Esophagus (tissue), 2 donors: ENCODE measurements around the gene RAD18. TPM values are rescaled to one million over a fixed set of nuclear protein-coding genes. Genes with fewer than 3 reads are reported as not detected.

Experiments used
- H3K27ac ChIP-seq, 2 donors: one replicate each; pipeline ENCODE4 v1.5.1; 2013; ENCODE audit warnings: low read depth in 2 of 2, mild to moderate bottlenecking in 2 of 2, inconsistent platforms in 1 of 2, low read length in 1 of 2, moderate library complexity in 1 of 2
- H3K27me3 ChIP-seq, 2 donors: one replicate each; pipeline ENCODE4 v1.6.1; 2013; ENCODE audit warnings: low read length in 2 of 2, control low read depth in 1 of 2, mild to moderate bottlenecking in 1 of 2; ENCODE audit not compliant: insufficient read depth in 2 of 2, control insufficient read depth in 1 of 2
- H3K36me3 ChIP-seq, 2 donors: one replicate each; pipeline ENCODE4 v1.6.1; 2013; ENCODE audit warnings: low read length in 1 of 2; ENCODE audit not compliant: control insufficient read depth in 2 of 2, insufficient read depth in 2 of 2
- H3K4me1 ChIP-seq, 2 donors: one replicate each; pipeline ENCODE4 v1.6.1; 2013; ENCODE audit warnings: low read length in 1 of 2; ENCODE audit not compliant: control insufficient read depth in 2 of 2, insufficient read depth in 2 of 2
- H3K4me3 ChIP-seq, 2 donors: one replicate each; pipeline ENCODE4 v1.5.1; 2013; ENCODE audit warnings: low read length in 2 of 2, mild to moderate bottlenecking in 2 of 2, low read depth in 1 of 2, moderate library complexity in 1 of 2
- H3K9me3 ChIP-seq, 2 donors: one replicate each; pipeline ENCODE4 v1.6.1; 2013; ENCODE audit warnings: mild to moderate bottlenecking in 2 of 2, low read depth in 1 of 2, low read length in 1 of 2, moderate library complexity in 1 of 2; ENCODE audit not compliant: control insufficient read depth in 2 of 2, insufficient read depth in 1 of 2
- WGBS, 2 donors: extraction: QIAGEN DNeasy Blood & Tissue Kit; methylation state at CpG; one replicate each; pipeline ENCODE4 v1.1.7; 2013; 5-methylcytosine and 5-hydroxymethylcytosine counted together
- polyA plus RNA-seq, 2 donors: library from polyadenylated mRNA; stranded (reverse); fragments of 200-250 nt; gene quantifications; one replicate each; pipeline ENCODE4 v1.2.3, GENCODE V29; 2013
- donor health status: healthy with polysubstance abuse.
- donor health status: Bipolar disorder and iron deficiency.

Gene RAD18
- polyA plus RNA-seq, 2 donors = 2.4 to 2.5 TPM

GRCh38 chr3:8954938-8955763, 8.1 kb downstream of the RAD18 start:
- Histone ChIP-seq H3K27ac (no peak overlapping the region), H3K36me3 (no peaks in the 10 kb centered on the region), H3K4me1 (no peaks in the 10 kb centered on the region), H3K27me3 (no peaks in the 10 kb centered on the region), H3K4me3 (no peak overlapping the region), H3K9me3 (no peaks in the 10 kb centered on the region)
- WGBS, 2 donors = 76 to 77% methylated on average over 4 of the region's 4 CpGs

- no peaks in the 10 kb centered on the region for H3K4me1 ChIP-seq
- H3K4me3 ChIP-seq = no peak overlapping the region
- no peak overlapping the region for H3K27ac ChIP-seq
- no peaks in the 10 kb centered on the region for H3K36me3 ChIP-seq
- H3K9me3 ChIP-seq = no peaks in the 10 kb centered on the region
- H3K27me3 ChIP-seq = no peaks in the 10 kb centered on the region
Observed at GRCh38 chr3:8953313-8953712, 10.0 kb downstream of the RAD18 start.

GRCh38 chr3:8952130-8952529, 11.1 kb downstream of the RAD18 start:
- H3K4me3 ChIP-seq = no peak overlapping the region
- no peaks in the 10 kb centered on the region for H3K27me3 ChIP-seq
- no peaks in the 10 kb centered on the region for H3K4me1 ChIP-seq
- H3K27ac ChIP-seq = no peak overlapping the region
- H3K9me3 ChIP-seq = no peaks in the 10 kb centered on the region
- H3K36me3 ChIP-seq = no peaks in the 10 kb centered on the region

GRCh38 chr3:8945890-8946600, 17.2 kb downstream of the RAD18 start:
- no peak overlapping the region for H3K4me3 ChIP-seq
- no peaks in the 10 kb centered on the region for H3K4me1 ChIP-seq
- peaks cover 0 to 2% of the 10 kb centered on the region in 2 donors for H3K36me3 ChIP-seq
- H3K27me3 ChIP-seq = no peaks in the 10 kb centered on the region
- peaks cover 0 to 2% of the 10 kb centered on the region in 2 donors for H3K9me3 ChIP-seq
- 62 to 93% methylated on average over 3 of the region's 3 CpGs for WGBS, 2 donors
- H3K27ac ChIP-seq = no peak overlapping the region

- H3K4me3 ChIP-seq = no peak overlapping the region
- H3K36me3 ChIP-seq = peaks cover 0 to 2% of the 10 kb centered on the region in 2 donors
- WGBS, 2 donors = 84 to 87% methylated on average over 4 of the region's 4 CpGs
- H3K4me1 ChIP-seq = no peaks in the 10 kb centered on the region
- no peaks in the 10 kb centered on the region for H3K27me3 ChIP-seq
- peaks cover 0 to 2% of the 10 kb centered on the region in 2 donors for H3K9me3 ChIP-seq
- no peak overlapping the region for H3K27ac ChIP-seq
Observed at GRCh38 chr3:8942746-8943488, 20.4 kb downstream of the RAD18 start.

- H3K9me3 ChIP-seq = peaks cover 0 to 2% of the 10 kb centered on the region in 2 donors
- H3K4me3 ChIP-seq = no peak overlapping the region
- no peaks in the 10 kb centered on the region for H3K4me1 ChIP-seq
- H3K27ac ChIP-seq = no peak overlapping the region
- 95 to 96% methylated on average over 4 of the region's 4 CpGs for WGBS, 2 donors
- H3K36me3 ChIP-seq = peaks cover 0 to 2% of the 10 kb centered on the region in 2 donors
- no peaks in the 10 kb centered on the region for H3K27me3 ChIP-seq
Observed at GRCh38 chr3:8942115-8942514, 21.2 kb downstream of the RAD18 start.

GRCh38 chr3:8938021-8938420, 25.3 kb downstream of the RAD18 start:
- 79 to 86% methylated on average over 1 of the region's 1 CpG for WGBS, 2 donors
- Histone ChIP-seq H3K27ac (no peak overlapping the region), H3K36me3 (no peaks in the 10 kb centered on the region), H3K27me3 (no peaks in the 10 kb centered on the region), H3K9me3 (no peaks in the 10 kb centered on the region), H3K4me3 (no peak overlapping the region), H3K4me1 (no peaks in the 10 kb centered on the region)

GRCh38 chr3:8937064-8938020, 25.9 kb downstream of the RAD18 start:
- no peak overlapping the region for H3K4me3 ChIP-seq
- H3K9me3 ChIP-seq = no peaks in the 10 kb centered on the region
- no peak overlapping the region for H3K27ac ChIP-seq
- H3K36me3 ChIP-seq = no peaks in the 10 kb centered on the region
- H3K27me3 ChIP-seq = no peaks in the 10 kb centered on the region
- no peaks in the 10 kb centered on the region for H3K4me1 ChIP-seq
- WGBS, 2 donors = 61% methylated on average over 6 of the region's 6 CpGs

- Histone ChIP-seq H3K27ac (no peak overlapping the region), H3K9me3 (no peaks in the 10 kb centered on the region), H3K4me3 (no peak overlapping the region), H3K36me3 (no peaks in the 10 kb centered on the region), H3K27me3 (no peaks in the 10 kb centered on the region), H3K4me1 (no peaks in the 10 kb centered on the region)
- 96 to 98% methylated on average over 2 of the region's 2 CpGs for whole genome bisulfite sequencing, 2 donors
Observed at GRCh38 chr3:8932507-8932906, 30.8 kb downstream of the RAD18 start.
